ENCODE measurements around the gene DMC1. TPM values are rescaled to one million over a fixed set of nuclear protein-coding genes. Genes with fewer than 3 reads are reported as not detected.
"Not testable (repeated sequence)": the region's sequence is repeated elsewhere in the genome, so short reads cannot be mapped to it uniquely, and the experiment has no call there.

The DMC1 gene, protein sequence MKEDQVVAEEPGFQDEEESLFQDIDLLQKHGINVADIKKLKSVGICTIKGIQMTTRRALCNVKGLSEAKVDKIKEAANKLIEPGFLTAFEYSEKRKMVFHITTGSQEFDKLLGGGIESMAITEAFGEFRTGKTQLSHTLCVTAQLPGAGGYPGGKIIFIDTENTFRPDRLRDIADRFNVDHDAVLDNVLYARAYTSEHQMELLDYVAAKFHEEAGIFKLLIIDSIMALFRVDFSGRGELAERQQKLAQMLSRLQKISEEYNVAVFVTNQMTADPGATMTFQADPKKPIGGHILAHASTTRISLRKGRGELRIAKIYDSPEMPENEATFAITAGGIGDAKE
- total RNA-seq (2014; rRNA removed; shearing (Covaris generic)): 3.2 and 3.9 TPM in 2 replicates
- 0.26 TPM in 1 of 2 replicates, not detected in the other for polyA plus RNA-seq (2014; cell fraction: nucleus; rRNA removed)

GRCh38 chr22:38569972-38570778, at the start of gene DMC1:
Gene DMC1 (minus strand): TSS chr22:38570183. CDS start chr22:38568256, 1,927 bp downstream.
- peak; percentile 67 for DNase-seq (ENCODE audit: extremely low read depth, low read depth)

- no peak for DNase-seq (ENCODE audit: extremely low read depth, low read depth)
These were observed 48.7 kb upstream of the DMC1 start for GRCh38 chr22:38618682-38619081.

DNA sequence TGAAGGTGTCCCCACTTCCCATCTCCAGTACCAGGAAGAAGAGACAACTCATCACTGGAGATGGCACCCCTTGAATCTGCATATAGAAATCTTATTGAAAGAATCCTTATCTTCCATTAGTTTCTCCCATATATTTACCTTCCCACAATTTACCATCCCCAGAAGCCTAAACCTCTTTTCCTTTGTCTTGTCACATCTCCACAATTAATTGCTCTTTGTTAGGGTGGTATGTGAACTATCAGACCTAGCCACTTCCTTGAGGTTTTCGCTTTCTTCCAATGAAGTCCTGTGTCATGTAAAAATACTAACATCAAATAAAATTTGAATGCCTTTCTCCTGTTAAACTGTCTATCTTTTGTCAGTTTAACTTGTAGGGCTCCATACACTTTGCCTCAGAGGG, 48.3 kb upstream of the DMC1 start:
- DNase-seq (ENCODE audit: extremely low read depth, low read depth): no peak

GRCh38 chr22:38615064-38615405, 45.1 kb upstream of the DMC1 start:
- not testable (repeated sequence) for DNase-seq (ENCODE audit: extremely low read depth, low read depth)

GRCh38 chr22:38614332-38615063, 44.5 kb upstream of the DMC1 start:
- no peak for DNase-seq (ENCODE audit: extremely low read depth, low read depth)

DNA sequence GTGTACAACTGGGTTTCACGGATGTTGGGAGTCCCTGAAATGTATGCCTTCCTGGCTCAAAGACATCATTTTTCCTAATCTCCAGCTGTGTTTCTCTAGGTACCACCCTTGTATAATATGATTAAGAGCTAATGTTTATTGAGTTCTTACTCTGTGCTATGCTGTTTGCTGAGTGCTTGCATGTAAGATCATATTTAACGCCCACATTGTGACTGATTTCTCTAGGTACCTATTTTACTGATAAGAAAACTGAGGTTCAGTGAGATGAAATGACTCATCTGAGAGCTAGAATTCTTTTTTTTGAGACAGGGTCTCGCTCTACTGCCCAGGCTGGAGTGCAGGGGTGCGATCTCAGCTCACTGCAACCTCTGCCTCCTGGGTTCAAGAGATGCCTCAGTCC, 43.6 kb upstream of the DMC1 start:
- DNase-seq (ENCODE audit: extremely low read depth, low read depth): no peak

DNA sequence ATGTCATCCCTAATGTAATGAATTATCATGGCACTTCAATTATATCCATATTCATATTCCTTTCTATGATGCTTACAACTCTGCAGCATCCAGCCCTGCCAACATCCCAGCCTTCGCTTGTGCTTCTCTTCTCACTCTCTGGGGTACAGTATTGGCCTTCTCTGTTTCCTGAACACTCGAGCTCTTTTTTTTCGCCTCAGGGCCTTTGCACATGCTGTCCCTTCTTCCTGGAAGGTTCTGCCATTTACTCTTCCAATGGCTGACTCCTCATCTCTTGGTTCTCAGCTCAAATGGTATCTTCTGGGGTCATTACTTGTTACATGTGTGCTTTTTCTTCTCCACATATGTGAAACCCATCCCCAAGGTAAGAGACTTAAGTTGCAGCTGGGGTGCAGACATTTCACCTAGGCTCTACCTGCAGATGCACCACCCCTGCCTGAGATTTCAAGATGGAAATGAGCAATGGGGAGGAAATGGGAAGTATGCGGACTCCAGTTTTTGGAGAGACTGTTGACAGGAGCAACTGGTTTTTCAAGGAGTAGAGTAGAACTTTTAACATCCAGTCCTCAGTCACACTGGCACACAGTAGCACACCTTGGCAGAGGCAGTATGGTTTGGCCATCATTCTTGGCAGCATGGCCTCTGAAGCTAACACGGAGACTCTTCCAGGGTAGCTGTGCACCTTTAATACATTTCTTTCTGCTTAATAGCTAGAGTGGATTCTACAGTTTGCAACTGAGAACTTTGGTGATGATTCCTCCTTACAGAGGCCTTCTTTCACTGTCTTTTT, 42.4 kb upstream of the DMC1 start:
- DNase-seq (ENCODE audit: extremely low read depth, low read depth): no peak

DNA sequence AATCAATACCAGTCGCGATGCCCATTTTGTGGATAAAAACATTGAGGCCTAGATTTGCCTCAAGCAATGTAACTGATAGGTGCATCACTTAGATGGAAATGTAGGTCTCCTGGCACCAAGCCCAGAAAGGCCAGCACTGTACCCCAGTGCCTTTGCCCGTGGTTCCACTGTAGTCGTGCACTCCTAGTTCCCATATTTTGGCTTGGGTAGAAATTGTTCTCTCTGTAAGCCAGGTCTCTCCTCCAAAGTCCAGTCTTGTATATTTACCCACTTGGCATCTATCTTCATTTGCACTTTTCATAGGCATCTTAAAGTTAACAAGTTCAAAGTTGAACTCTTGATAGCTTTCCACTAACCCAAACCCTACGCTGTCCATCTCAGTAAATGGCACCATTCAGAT, 41.6 kb upstream of the DMC1 start:
- no peak for DNase-seq (ENCODE audit: extremely low read depth, low read depth)

DNA sequence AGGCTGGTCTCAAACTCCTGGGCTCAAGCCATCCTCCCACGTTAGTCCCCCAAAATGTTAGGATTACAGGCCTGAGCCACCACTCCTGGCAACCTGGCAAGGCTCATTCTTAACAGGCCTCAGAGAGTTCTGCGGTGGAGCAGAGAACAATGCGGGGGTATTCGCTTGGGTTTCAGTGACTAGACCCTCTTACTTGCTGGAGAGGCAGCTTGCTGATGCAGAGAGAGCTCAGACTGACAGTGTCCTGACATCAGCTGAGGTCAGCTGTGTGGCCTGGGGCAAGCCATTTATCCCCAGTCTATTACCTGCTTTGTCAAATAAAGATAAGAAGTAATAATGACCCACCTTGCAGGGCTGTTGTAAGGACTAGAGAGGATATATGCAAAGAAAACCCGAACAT, 40.3 kb upstream of the DMC1 start:
- no peak for DNase-seq (ENCODE audit: extremely low read depth, low read depth)

DNA sequence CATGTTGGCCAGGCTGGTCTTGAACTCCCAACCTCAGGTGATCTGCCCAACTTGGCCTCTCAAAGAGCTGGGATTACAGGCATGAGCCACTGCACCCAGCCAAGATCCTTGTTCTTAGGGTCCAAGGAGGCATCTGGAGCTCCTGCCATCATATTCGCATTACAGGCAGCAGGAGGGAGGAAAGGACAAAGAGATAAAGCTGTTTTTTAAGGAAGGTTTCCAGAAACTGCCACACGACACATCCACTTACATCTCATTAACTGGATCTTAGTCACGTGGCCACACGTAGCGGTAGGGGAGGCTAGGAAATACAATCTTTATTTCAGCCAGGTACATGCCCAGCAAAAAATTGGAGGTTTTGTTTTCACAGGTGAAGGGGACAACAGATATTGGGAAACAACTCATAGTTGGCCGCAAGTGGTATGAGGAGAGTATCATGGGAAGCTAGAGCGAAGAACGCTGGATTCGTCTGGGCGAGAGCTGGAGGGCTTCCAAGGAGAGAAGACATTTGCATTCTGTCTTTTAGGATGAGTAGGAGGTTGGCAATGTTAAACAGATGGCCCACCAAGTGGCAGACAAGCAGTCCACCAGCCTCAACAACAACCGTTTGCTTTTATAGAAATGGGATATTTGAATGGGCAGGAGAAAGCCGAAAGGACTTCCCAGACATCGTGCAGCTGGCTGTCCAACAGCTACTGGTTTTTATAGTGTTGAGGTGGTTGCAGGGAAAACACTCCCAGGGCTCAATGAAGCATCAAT, 39.2 kb upstream of the DMC1 start:
- no peak for DNase-seq (ENCODE audit: extremely low read depth, low read depth)

GRCh38 chr22:38607680-38608079, 37.7 kb upstream of the DMC1 start:
- no peak for DNase-seq (ENCODE audit: extremely low read depth, low read depth)

DNA sequence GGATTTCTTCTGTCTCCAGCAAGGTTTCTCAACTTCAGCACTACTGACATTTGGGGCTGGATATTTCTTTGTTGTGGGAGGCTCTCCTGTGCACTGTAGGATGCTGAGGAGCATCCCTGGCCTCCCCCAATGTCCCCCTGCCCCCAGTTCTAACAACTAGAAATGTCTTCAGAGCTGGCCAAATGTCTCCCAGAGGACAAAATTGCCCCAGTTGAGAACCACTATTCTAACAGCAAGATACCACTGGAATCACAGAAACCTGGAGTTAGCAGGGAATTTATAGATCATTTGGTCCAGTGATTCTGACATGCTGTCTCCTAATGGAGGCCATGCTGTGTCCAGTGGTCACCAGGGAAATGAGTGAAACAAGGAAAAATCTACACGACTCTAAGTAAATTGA, 32.2 kb upstream of the DMC1 start:
- DNase-seq (ENCODE audit: extremely low read depth, low read depth): no peak

DNA sequence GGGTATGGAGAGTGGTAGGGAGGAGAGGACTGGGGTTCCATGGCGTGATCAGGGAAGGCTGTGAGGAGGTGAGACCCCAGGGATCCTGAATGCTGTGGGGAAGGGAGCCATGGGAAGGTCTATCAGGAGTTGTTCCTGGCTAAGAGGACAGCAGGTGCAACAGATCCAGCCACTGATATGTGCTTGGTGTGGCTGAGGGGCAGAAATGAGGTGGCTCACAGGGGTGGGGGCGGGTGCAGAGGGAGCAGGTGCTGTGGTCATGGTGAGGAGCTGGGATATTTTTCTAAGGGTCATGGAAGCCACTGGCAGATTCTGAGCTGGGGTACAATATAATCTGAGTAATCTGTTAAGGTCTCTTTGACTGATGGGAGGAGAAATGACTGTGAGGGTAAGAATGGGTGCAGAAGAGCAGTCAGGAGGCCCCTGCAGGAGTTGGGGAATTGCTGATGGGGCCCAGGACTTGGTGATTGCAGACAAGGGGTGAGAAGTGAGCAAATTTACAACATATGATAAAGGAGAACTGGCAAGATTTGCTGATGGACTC, 31.3 kb upstream of the DMC1 start:
- no peak for DNase-seq (ENCODE audit: extremely low read depth, low read depth)

- DNase-seq (ENCODE audit: extremely low read depth, low read depth): no peak
These were observed 29.5 kb upstream of the DMC1 start for GRCh38 chr22:38599466-38599865.

DNA sequence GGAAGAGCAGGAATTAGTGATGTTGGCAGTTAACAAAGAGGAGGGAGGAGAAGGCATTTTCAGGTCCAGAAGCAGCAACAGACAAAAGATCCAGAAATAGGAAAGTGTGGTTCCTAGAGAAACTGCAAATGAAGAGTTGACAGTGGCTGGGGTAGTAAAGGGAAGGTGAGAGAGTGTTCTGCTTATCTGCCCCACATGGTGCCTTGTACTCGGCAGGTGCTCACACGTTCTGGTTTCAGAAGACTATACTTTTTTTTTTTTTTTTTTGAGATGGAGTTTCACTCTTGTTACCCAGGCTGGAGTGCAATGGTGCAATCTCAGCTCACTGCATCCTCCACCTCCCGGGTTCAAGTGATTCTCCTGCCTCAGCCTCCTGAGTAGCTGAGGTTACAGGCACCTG, 12.9 kb upstream of the DMC1 start:
- not testable (repeated sequence) for DNase-seq (ENCODE audit: extremely low read depth, low read depth)

GRCh38 chr22:38578505-38578904, 8.5 kb upstream of the DMC1 start:
- DNase-seq (ENCODE audit: extremely low read depth, low read depth): no peak

- peak; percentile 26 for DNase-seq (ENCODE audit: extremely low read depth, low read depth)
These were observed 2.1 kb upstream of the DMC1 start for GRCh38 chr22:38572065-38572464.

DNA sequence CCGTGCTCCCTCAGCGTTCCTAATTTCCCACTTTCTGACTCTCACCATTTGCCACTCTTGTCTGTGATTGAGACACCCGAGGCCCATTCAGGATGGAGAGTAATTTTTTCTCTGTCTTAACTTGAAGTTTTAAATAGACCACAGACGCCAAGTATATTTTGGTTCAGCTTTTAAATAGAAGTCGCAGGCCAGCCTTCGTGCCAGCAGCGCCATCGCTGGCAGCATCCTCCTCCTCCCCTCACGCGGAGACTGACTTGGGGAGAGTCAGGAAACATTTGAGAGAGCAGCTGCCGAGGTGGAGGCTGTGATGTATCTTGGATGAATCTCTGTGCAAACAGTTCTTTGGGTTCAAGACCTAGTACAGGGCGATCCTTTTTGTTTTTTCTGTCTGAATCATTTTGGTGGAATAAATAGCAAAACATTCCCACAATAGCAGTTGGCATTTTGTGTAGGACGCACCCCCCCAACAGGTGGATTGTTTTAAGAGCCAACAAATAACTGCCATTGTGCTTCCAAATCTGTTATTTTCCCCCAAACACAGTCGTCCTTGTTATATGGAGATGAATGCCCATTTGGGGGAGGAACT, 889 bp upstream of the DMC1 start:
- DNase-seq (ENCODE audit: extremely low read depth, low read depth): no peak
